GM18505 (cell line): ENCODE measurements around the gene DCAF8.

Source experiments
- ATAC-seq: cut with Tn5 transposase; IDR thresholded peaks from one replicate; pipeline ENCODE4 v1.9.1; 2021; ENCODE audit not compliant: unreplicated experiment
- POLR2A ChIP-seq: IDR thresholded peaks from 4 replicates; pipeline ENCODE4 v1.6.1; 2011; ENCODE audit warnings: borderline replicate concordance; ENCODE audit not compliant: insufficient read depth, insufficient read length; ENCODE audit errors: extremely low read depth

Gene DCAF8

GRCh38 chr1:160171980-160172379, 90.4 kb downstream of the DCAF8 start:
- no peak for ATAC-seq

GRCh38 chr1:160171354-160171753, 91.0 kb downstream of the DCAF8 start:
- no peak for ATAC-seq
- no peak for TF ChIP-seq POLR2A

More at GRCh38 chr1:160171980-160172379, 90.4 kb downstream of the DCAF8 start:
- no peak for TF ChIP-seq POLR2A

- peak; percentile 66 for ATAC-seq
- no peak for TF ChIP-seq POLR2A
Observed at GRCh38 chr1:160169553-160170399, 92.6 kb downstream of the DCAF8 start.

- TF ChIP-seq POLR2A, result no peak
- ATAC-seq, result no peak
Observed at GRCh38 chr1:160168609-160169369, 93.6 kb downstream of the DCAF8 start.

GRCh38 chr1:160168016-160168415, 94.3 kb downstream of the DCAF8 start:
- no peak for TF ChIP-seq POLR2A
- no peak for ATAC-seq

GRCh38 chr1:160167580-160167979, 94.8 kb downstream of the DCAF8 start:
- TF ChIP-seq POLR2A, result no peak
- no peak for ATAC-seq

- no peak for TF ChIP-seq POLR2A
- no peak for ATAC-seq
Observed at GRCh38 chr1:160167056-160167455, 95.3 kb downstream of the DCAF8 start.

GRCh38 chr1:160166166-160166868, 96.0 kb downstream of the DCAF8 start:
- ATAC-seq, result no peak

More at GRCh38 chr1:160166166-160166868, 96.0 kb downstream of the DCAF8 start:
- TF ChIP-seq POLR2A, result no peak
